ENCODE results near the gene VPS54.
"Not testable (repeated sequence)": the region's sequence is repeated elsewhere in the genome, so short reads cannot be mapped to it uniquely, and the experiment has no call there.

Gene VPS54

DNA sequence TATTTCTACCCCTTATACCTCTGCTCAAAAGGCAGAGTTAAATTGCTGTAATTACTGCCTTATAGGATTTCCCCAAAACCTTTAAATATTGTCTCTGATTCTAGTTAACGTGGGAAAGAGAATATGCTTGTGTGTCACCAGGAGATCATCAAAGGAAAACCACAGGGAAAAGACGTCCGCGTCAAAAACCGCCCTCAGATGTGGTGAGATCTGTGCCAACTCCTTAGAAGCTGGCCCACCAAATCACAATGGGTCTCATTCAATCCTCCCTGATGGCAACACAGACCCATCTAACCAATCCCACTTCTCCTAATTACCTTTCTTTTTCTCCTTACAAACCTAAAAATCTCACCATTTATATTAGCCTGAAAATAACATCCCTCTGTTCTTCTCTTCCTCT lies 25.4 kb downstream of the VPS54 start:
- no peaks in the 10 kb centered on the region for H3K27me3 ChIP-seq (ENCODE audit: low read depth)
- DNase-seq (ENCODE audit: low spot score in 2 of 2), result no peak
- in situ Hi-C loops (cut with MboI; ENCODE audit: low sequenced_read_pairs), result no loop called here
- no peak overlapping the region for H3K4me3 ChIP-seq
- no peaks in the 10 kb centered on the region; the same call in 1 of the 2 replicates for H3K9me3 ChIP-seq
- H3K4me1 ChIP-seq, result peaks cover 13% of the 10 kb centered on the region
- H3K36me3 ChIP-seq (replicated peaks), result no peaks in the 10 kb centered on the region; the same call in 1 of the 2 replicates

DNA sequence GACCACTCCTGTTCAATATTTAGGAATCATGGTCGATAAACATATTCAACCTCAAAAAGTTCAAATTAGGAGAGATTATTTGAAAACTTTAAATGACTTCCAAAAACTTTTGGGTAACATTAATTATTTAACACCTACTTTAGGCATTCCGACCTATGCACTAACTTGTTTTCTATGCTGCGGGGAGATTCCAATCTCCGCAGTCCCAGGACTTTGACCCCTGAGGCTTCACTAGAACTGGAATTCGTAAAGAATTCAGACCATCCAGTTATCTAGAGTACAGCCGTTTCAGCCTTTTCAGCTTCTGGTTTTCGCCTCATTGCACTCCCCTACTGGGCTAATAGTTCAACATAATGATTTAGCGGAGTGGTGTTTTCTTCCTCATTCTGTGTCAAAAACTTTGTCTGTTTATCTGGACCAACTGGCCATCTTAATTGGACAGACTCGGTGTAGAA lies 26.1 kb downstream of the VPS54 start:
- DNase-seq (ENCODE audit: low spot score in 2 of 2); H3K9me3 ChIP-seq; in situ Hi-C loops (cut with MboI; ENCODE audit: low sequenced_read_pairs); H3K4me3 ChIP-seq; H3K36me3 ChIP-seq (replicated peaks); H3K27me3 ChIP-seq (ENCODE audit: low read depth): not testable (repeated sequence)
- peaks cover 13% of the 10 kb centered on the region for H3K4me1 ChIP-seq

DNA sequence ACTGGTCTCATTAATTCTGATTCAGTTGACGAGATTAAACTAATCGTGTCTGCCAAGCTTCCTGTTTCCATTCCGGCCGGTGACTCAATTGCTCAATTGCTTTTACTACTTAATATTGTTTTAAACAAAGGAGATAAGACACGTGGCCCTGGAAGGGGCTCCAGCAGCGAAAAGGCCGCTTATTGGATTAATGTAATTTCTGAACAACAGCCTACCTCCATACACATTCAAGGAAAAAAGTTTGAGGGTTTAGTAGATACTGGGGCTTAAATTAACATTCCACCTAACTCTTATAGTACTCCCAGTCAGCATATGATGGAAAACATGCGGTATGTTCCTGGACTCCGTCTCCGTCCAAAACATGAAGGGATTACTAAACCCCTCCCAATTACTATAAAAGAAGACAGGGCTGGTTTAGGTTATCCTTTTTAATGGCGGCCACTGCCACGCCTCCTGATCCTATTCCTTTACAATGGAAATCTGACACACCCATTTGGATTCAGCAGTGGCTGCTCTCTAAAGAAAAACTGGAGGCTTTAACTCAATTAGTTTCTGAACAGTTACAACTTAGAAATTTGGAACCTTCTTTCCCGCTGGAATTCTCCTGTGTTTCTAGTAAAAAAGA lies 27.1 kb downstream of the VPS54 start:
- peak; percentile 81 to 87 for DNase-seq (ENCODE audit: low spot score in 2 of 2)
- Histone ChIP-seq H3K9me3 (no peaks in the 10 kb centered on the region), H3K27me3 (ENCODE audit: low read depth) (no peaks in the 10 kb centered on the region), H3K4me3 (no peak overlapping the region), H3K4me1 (peaks cover 13% of the 10 kb centered on the region), H3K36me3 (replicated peaks) (no peaks in the 10 kb centered on the region; the same call in 1 of the 2 replicates)
- in situ Hi-C loops (cut with MboI; ENCODE audit: low sequenced_read_pairs), result no loop called here

DNA sequence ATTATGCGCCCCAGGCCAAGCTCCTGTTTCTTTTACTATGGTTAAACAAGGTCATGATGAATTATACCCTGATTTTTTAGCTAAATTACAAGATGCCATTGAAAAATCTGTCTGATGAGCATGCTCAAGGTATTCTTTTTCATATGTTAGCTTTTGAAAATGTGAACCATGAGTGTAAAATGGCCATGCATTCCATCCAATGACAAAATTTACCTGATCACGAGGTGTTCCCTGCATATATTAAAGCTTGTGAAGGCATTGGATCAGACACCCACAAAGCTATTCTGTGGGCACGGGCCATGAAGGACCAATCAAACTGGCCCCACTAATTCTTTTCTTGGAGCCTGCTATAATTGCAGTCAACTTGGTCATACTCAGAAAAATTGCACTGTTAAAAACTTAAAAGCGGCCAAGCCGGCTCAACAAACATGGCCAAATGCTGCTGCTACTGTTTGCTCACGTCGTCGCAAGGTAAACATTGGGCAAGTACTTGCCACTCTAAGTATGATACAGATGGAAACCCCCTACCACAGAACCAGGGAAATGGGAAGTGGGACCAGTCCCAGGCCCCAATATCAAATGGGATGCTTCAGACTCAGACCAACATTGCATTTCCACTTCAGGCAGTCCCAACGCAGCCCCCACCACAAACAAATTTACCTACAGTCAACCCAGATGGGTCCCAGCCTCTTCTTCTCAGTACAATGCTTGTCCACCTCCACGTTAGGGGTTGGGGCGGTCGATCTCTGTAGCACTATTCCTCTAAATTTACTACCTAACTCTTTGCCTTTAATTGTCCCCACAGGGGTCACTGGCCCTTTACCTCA lies 27.8 kb downstream of the VPS54 start:
- H3K9me3 ChIP-seq; H3K36me3 ChIP-seq (replicated peaks); H3K27me3 ChIP-seq (ENCODE audit: low read depth); H3K4me3 ChIP-seq; DNase-seq (ENCODE audit: low spot score in 2 of 2); in situ Hi-C loops (cut with MboI; ENCODE audit: low sequenced_read_pairs): not testable (repeated sequence)
- H3K4me1 ChIP-seq, result peaks cover 13% of the 10 kb centered on the region

DNA sequence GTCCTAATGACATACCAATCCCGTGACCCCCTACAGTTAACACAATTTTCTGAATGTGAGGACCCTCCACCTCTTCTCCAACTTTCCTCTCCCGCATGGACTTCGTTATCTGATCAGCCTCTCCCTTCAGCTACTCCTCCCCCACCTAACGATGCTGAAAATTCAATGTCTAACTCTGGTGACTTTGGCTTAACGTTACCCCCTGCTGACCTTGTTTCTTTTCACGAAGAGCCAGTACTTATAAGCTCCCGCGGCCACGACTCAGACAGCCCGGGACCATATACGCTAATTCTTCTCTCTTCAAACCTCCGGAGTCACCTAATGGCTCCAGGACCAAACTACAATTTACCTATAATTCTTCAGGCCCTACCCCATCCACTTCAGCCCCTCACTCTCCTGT lies 29.2 kb downstream of the VPS54 start:
- in situ Hi-C loops (cut with MboI; ENCODE audit: low sequenced_read_pairs), result no loop called here
- Histone ChIP-seq H3K4me3 (no peak overlapping the region), H3K27me3 (ENCODE audit: low read depth) (no peaks in the 10 kb centered on the region), H3K4me1 (peaks cover 13% of the 10 kb centered on the region), H3K9me3 (no peaks in the 10 kb centered on the region), H3K36me3 (replicated peaks) (no peaks in the 10 kb centered on the region; the same call in 1 of the 2 replicates)
- no peak for DNase-seq (ENCODE audit: low spot score in 2 of 2)

DNA sequence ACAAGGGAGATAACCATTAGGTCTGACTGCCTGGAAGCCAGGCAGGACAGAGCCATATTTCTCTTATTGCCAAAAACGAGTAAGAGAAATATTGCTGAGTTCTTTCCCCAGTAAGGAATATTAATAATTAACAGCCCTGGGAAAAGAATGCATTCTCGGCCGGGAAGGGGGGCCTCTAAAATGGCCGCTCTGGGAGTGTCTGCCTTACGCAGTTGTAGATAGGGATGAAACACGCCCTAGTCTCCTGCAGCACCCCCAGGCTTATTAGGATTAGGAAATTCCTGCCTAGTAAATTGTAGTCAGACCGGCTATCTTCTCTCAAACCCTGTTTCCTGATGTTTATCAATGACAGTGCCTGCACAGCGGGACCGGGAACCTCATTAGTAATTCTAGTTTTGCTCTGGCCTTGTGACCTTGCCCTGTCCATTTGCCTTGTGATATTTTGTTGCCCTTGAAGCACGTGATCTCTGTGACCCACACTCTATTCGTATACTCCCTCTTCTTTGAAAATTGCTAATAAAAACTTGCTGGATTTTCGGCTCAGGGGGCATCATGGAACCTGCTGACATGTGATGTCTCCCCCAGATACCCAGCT lies 30.3 kb downstream of the VPS54 start:
- peaks cover 13% of the 10 kb centered on the region for H3K4me1 ChIP-seq
- H3K4me3 ChIP-seq; H3K9me3 ChIP-seq; H3K27me3 ChIP-seq (ENCODE audit: low read depth); H3K36me3 ChIP-seq (replicated peaks); DNase-seq (ENCODE audit: low spot score in 2 of 2); in situ Hi-C loops (cut with MboI; ENCODE audit: low sequenced_read_pairs): not testable (repeated sequence)

DNA sequence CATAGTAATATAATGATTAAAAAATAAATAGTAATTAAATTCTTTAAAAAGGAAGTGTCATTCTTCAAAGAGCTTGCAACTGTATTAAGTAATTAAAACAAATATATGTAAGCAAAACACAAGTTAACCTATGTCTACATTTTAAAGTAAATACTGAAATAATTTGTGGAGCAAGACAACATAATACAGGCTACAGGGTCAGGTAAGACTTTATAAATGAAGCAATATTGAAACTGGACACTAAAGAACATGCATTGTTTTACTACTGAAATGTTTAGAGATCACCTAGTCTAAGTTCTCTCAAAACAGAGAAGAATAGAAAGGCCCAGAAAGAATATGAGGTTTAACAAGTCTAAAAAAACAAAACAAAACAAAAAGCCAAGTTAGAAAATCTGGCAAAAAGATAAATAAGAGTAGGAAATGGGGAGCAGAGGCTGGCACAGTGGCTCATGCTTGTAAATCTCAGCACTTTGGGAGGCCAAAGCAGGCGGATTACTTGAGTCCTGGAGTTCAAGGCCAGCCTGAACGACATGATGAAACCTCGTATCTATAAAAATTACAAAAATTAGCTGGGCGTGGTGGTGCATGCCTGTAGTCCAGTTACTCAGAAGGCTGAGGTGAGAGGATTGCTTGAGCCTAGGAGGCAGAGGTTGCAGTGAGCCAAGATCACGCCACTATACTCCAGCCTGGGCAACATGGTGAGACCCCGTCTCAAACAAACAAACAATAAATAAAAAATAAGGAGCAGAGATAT lies 34.4 kb downstream of the VPS54 start:
- no peaks in the 10 kb centered on the region for H3K9me3 ChIP-seq
- peaks cover 16% of the 10 kb centered on the region for H3K36me3 ChIP-seq (replicated peaks)
- H3K4me3 ChIP-seq, result no peak overlapping the region
- DNase-seq (ENCODE audit: low spot score in 2 of 2), result no peak
- no peaks in the 10 kb centered on the region for H3K27me3 ChIP-seq (ENCODE audit: low read depth)
- peaks cover 9% of the 10 kb centered on the region for H3K4me1 ChIP-seq
- in situ Hi-C loops (cut with MboI; ENCODE audit: low sequenced_read_pairs), result no loop called here

DNA sequence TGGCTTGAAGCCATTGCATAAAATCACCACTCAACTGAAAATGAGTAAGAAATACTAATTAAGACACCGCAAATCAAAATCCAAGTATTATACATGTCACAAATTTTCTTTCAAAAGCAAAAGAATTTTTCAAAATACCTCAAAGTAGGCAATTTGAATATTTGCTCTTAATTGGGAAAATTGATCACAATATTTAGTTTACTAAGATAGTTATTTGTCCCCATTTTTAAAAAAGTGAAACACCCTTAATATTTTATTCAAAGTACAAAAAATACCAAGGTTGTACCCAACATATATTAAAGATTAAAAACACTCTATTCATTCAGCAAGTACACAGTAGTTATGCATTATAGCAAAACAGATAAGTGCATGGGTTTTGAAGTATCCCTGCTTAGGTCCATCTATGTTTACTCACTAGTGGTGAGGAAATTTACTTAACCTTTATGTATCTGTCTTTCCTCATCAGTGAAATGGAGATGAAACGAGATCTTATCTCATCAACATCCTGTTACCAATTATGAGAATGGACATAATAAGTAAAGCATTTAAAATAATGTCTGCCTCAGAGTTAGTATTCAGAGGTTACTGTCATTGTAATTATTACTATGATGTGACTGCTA lies 35.1 kb downstream of the VPS54 start:
- Histone ChIP-seq H3K27me3 (ENCODE audit: low read depth) (no peaks in the 10 kb centered on the region), H3K4me1 (peaks cover 9% of the 10 kb centered on the region), H3K36me3 (replicated peaks) (peaks cover 16% of the 10 kb centered on the region), H3K9me3 (no peaks in the 10 kb centered on the region), H3K4me3 (no peak overlapping the region)
- no peak for DNase-seq (ENCODE audit: low spot score in 2 of 2)
- in situ Hi-C loops (cut with MboI; ENCODE audit: low sequenced_read_pairs), result no loop called here

DNA sequence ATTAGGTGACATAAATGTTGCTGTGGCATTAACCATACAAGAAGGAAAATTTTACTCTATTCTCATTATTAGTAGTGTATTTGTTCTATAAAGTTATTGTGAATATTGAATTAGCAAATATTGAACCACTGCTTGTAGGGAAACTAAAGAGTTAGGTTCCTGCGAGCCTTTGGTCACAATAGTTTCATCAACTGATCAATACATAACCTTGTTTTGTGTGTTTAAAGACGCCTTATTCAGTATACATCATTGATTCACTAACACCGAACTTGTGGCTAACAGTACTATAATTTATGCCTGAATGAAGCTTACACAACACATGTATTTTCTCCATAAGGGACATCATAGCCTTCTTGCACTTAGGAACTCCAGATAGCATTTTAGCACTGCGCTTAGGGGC lies 36.9 kb downstream of the VPS54 start:
- Histone ChIP-seq H3K4me1 (peaks cover 9% of the 10 kb centered on the region), H3K27me3 (ENCODE audit: low read depth) (no peaks in the 10 kb centered on the region), H3K36me3 (replicated peaks) (peaks cover 16% of the 10 kb centered on the region), H3K9me3 (no peaks in the 10 kb centered on the region), H3K4me3 (no peak overlapping the region)
- no peak for DNase-seq (ENCODE audit: low spot score in 2 of 2)
- in situ Hi-C loops (cut with MboI; ENCODE audit: low sequenced_read_pairs), result no loop called here

DNA sequence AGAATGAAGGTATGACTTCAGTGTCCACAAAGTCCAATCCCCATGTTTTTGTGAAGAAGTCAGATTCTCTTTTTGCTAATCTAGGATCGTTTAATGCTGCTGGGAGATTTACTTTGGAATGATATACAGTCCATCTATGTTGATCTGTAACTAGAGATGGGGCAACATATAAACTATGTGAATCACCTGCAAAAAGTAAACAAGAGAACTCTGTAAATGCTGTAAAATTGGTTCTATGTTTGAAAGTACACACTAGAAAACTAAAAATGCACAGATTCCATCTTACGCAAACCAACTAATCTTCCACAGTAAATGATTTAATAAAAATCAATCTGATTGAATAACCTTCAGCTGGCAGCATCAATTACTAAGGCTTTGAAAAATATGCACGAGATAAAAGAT lies 37.5 kb downstream of the VPS54 start:
- H3K4me1 ChIP-seq, result peaks cover 9% of the 10 kb centered on the region
- H3K9me3 ChIP-seq, result no peaks in the 10 kb centered on the region
- H3K4me3 ChIP-seq, result no peak overlapping the region
- peaks cover 16% of the 10 kb centered on the region for H3K36me3 ChIP-seq (replicated peaks)
- no peaks in the 10 kb centered on the region for H3K27me3 ChIP-seq (ENCODE audit: low read depth)
- no peak for DNase-seq (ENCODE audit: low spot score in 2 of 2)
- in situ Hi-C loops (cut with MboI; ENCODE audit: low sequenced_read_pairs), result no loop called here

DNA sequence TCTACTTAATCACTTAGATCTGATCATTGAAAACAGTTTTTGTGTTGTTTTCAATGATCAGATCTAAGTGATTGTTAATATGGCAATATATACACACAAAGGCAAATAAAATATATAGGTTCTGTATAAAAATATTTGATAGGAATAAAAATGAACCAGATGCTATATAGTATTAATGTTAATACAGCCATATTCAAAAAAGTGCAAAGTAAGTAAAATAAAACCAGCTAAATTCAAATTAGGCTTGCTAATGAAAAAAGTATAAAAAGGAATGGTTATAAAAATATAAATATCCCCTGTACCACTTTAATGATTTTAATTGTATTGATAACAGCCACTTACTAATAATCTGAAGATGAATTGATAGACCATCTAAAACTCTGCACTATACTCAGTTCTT lies 38.4 kb downstream of the VPS54 start:
- peaks cover 9% of the 10 kb centered on the region for H3K4me1 ChIP-seq
- DNase-seq (ENCODE audit: low spot score in 2 of 2), result no peak
- no peaks in the 10 kb centered on the region for H3K27me3 ChIP-seq (ENCODE audit: low read depth)
- H3K36me3 ChIP-seq (replicated peaks), result peaks cover 16% of the 10 kb centered on the region
- no peak overlapping the region for H3K4me3 ChIP-seq
- in situ Hi-C loops (cut with MboI; ENCODE audit: low sequenced_read_pairs), result no loop called here
- H3K9me3 ChIP-seq, result no peaks in the 10 kb centered on the region

DNA sequence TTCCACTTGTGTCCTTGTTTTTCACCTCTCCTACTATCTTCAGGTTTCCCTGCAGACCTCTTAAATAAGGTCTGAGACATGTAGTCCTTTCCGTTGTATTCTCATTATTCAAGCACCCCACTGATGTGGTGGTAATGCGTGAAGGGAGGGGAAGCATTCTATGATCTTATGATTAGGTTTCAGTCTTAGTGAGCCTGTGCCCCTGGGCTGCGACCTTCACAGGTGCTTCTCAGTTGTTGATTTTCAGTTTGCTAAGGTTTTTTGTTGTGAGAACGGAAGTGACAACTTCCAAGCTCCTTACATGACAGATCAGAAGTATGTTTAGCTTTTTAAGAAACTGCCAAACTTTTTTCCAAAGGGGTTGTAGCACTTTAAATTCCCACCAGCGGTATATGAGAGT lies 41.3 kb downstream of the VPS54 start:
- in situ Hi-C loops (cut with MboI; ENCODE audit: low sequenced_read_pairs), result no loop called here
- Histone ChIP-seq H3K36me3 (replicated peaks) (peaks cover 16% of the 10 kb centered on the region), H3K27me3 (ENCODE audit: low read depth) (no peaks in the 10 kb centered on the region), H3K4me3 (no peak overlapping the region), H3K9me3 (no peaks in the 10 kb centered on the region), H3K4me1 (peaks cover 9% of the 10 kb centered on the region)
- no peak for DNase-seq (ENCODE audit: low spot score in 2 of 2)

DNA sequence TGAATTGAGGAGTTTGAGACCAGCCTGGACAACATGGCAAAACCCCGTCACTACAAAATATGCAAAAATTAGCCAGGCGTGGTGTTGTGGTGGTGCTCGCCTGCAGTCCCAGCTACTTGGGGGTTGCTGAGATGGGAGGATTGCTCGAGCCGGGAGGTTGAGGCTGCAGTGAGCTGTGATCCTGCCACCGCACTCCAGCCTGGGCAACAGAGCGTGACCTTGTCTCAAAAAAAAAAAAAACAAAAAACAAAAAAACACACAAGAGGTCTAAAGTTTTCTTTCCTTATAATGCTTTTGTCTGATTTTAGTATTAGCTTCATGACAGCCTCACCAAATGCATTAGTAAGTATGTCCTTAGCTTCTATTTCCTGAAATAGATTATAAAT lies 43.1 kb downstream of the VPS54 start:
- Histone ChIP-seq H3K9me3 (no peaks in the 10 kb centered on the region), H3K4me1 (no peaks in the 10 kb centered on the region), H3K36me3 (replicated peaks) (peaks cover 10% of the 10 kb centered on the region), H3K27me3 (ENCODE audit: low read depth) (no peaks in the 10 kb centered on the region), H3K4me3 (no peak overlapping the region)
- DNase-seq (ENCODE audit: low spot score in 2 of 2), result no peak
- in situ Hi-C loops (cut with MboI; ENCODE audit: low sequenced_read_pairs), result no loop called here
